ENCODE measurements around the gene SYNDIG1L. TPM values are rescaled to one million over a fixed set of nuclear protein-coding genes. Genes with fewer than 3 reads are reported as not detected.

Gene SYNDIG1L
- total and polyA plus RNA-seq, 9 of the 15 experiments (the other 6 are each of a cell fraction or from before 2014, with no cell fraction given) = not detected

GRCh38 chr14:74437496-74438053 is 11.6 kb upstream of the SYNDIG1L start (continued):
- no peak for TF ChIP-seq FOXA3 (CRISPR knock-in tag; conservative IDR thresholded peaks at IDR 0.05 in 1 of 2, IDR thresholded peaks at IDR 0.05 in 1 of 2)
- no peak for TF ChIP-seq ZNF639 (CRISPR knock-in tag; conservative IDR thresholded peaks at IDR 0.05 in 1 of 2, IDR thresholded peaks at IDR 0.05 in 1 of 2)
- no peak for TF ChIP-seq SIN3A (IDR thresholded peaks at IDR 0.05; ENCODE audit: borderline replicate concordance in 2 of 2, control insufficient read depth in 1 of 2, low read depth in 2 of 2, low read length in 2 of 2)
- peak; percentile 87 for TF ChIP-seq EHMT2 (IDR thresholded peaks at IDR 0.05)
- TF ChIP-seq, protein P1, sequence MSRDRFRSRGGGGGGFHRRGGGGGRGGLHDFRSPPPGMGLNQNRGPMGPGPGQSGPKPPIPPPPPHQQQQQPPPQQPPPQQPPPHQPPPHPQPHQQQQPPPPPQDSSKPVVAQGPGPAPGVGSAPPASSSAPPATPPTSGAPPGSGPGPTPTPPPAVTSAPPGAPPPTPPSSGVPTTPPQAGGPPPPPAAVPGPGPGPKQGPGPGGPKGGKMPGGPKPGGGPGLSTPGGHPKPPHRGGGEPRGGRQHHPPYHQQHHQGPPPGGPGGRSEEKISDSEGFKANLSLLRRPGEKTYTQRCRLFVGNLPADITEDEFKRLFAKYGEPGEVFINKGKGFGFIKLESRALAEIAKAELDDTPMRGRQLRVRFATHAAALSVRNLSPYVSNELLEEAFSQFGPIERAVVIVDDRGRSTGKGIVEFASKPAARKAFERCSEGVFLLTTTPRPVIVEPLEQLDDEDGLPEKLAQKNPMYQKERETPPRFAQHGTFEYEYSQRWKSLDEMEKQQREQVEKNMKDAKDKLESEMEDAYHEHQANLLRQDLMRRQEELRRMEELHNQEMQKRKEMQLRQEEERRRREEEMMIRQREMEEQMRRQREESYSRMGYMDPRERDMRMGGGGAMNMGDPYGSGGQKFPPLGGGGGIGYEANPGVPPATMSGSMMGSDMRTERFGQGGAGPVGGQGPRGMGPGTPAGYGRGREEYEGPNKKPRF (IDR thresholded peaks at IDR 0.05; ENCODE audit: low read depth, low read length) = no peak
- TF ChIP-seq ZNF224 (CRISPR knock-in tag; IDR thresholded peaks at IDR 0.05) = no peak
- TF ChIP-seq BRD9 (IDR thresholded peaks at IDR 0.05; ENCODE audit: low read depth, partially characterized antibody) = no peak
- TF ChIP-seq YBX1 (IDR thresholded peaks at IDR 0.05) = no peak
- TF ChIP-seq, protein P2, sequence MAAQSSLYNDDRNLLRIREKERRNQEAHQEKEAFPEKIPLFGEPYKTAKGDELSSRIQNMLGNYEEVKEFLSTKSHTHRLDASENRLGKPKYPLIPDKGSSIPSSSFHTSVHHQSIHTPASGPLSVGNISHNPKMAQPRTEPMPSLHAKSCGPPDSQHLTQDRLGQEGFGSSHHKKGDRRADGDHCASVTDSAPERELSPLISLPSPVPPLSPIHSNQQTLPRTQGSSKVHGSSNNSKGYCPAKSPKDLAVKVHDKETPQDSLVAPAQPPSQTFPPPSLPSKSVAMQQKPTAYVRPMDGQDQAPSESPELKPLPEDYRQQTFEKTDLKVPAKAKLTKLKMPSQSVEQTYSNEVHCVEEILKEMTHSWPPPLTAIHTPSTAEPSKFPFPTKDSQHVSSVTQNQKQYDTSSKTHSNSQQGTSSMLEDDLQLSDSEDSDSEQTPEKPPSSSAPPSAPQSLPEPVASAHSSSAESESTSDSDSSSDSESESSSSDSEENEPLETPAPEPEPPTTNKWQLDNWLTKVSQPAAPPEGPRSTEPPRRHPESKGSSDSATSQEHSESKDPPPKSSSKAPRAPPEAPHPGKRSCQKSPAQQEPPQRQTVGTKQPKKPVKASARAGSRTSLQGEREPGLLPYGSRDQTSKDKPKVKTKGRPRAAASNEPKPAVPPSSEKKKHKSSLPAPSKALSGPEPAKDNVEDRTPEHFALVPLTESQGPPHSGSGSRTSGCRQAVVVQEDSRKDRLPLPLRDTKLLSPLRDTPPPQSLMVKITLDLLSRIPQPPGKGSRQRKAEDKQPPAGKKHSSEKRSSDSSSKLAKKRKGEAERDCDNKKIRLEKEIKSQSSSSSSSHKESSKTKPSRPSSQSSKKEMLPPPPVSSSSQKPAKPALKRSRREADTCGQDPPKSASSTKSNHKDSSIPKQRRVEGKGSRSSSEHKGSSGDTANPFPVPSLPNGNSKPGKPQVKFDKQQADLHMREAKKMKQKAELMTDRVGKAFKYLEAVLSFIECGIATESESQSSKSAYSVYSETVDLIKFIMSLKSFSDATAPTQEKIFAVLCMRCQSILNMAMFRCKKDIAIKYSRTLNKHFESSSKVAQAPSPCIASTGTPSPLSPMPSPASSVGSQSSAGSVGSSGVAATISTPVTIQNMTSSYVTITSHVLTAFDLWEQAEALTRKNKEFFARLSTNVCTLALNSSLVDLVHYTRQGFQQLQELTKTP (IDR thresholded peaks at IDR 0.05; ENCODE audit: low read depth in 1 of 2, partially characterized antibody in 2 of 2) = peak in 1 of 2 experiments; percentile 23

Measured in K562 (cell line).